ENCODE results near the gene TBCCD1.

The TBCCD1 gene, protein sequence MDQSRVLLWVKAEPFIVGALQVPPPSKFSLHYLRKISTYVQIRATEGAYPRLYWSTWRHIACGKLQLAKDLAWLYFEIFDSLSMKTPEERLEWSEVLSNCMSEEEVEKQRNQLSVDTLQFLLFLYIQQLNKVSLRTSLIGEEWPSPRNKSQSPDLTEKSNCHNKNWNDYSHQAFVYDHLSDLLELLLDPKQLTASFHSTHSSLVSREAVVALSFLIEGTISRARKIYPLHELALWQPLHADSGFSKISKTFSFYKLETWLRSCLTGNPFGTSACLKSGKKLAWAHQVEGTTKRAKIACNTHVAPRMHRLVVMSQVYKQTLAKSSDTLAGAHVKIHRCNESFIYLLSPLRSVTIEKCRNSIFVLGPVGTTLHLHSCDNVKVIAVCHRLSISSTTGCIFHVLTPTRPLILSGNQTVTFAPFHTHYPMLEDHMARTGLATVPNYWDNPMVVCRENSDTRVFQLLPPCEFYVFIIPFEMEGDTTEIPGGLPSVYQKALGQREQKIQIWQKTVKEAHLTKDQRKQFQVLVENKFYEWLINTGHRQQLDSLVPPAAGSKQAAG

DNA sequence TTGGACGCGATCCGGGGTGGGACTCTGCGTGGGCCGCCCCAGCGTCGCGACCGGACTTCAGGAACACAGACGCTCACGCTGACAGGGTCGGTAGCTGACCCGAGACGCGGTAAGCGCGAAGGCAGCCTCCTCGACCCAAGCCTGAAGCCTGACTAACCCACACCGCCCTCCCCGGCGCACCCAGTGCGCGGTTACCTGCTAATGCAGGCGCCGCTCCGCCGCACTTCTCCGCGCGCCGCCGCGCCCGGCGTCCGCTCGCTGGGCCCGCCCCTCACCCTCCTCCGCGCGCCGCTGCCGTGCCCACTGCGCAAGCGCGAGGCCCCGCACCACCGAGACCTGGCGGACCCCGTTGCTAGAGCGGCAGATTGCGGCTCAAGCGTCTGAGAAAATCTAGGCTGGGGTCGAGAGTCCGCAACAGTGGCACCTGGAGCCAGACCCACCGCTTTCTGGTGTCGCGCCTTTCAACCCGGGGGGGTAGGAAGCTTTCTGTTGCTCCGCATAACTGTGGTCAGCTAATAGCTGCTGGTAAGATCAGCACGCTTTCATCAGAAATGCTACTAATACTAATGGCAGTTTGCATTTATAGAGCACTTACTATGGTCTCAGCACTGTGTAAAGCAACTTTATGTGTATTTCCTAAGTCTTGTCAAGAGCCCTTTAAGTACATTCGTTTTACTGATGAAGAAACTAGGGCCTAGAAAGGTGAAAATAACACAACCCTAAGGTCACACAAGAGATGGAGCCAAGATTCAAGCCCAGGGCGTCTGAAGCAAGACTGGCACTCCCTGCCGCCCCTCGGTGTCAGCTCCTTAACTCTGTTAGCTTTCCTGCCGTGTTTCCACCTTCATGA is at the start of gene TBCCD1:
Gene TBCCD1, minus strand, starts transcription at position 268 of the 850 bp plus-strand sequence. CDS start 3,010 bp downstream, outside the sequence.
- DNase-seq, result peak; percentile 86

DNA sequence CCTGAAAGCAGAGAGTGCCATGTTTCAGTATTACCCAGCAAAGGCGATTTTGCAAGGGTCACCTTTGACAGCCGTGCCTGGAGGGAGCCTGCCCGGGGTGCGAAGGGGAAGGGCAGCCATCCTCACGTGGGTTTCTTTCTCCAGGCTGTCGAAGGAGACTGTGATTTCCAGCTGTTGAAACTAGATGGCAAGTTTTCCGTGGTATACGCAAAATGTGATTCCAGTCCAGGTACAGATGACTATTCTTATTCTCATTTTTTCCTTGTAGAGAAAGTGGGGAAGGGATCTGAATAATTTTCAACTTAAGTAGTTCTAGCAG is 49.1 kb upstream of the TBCCD1 start:
- DNase-seq, result no peak

DNA sequence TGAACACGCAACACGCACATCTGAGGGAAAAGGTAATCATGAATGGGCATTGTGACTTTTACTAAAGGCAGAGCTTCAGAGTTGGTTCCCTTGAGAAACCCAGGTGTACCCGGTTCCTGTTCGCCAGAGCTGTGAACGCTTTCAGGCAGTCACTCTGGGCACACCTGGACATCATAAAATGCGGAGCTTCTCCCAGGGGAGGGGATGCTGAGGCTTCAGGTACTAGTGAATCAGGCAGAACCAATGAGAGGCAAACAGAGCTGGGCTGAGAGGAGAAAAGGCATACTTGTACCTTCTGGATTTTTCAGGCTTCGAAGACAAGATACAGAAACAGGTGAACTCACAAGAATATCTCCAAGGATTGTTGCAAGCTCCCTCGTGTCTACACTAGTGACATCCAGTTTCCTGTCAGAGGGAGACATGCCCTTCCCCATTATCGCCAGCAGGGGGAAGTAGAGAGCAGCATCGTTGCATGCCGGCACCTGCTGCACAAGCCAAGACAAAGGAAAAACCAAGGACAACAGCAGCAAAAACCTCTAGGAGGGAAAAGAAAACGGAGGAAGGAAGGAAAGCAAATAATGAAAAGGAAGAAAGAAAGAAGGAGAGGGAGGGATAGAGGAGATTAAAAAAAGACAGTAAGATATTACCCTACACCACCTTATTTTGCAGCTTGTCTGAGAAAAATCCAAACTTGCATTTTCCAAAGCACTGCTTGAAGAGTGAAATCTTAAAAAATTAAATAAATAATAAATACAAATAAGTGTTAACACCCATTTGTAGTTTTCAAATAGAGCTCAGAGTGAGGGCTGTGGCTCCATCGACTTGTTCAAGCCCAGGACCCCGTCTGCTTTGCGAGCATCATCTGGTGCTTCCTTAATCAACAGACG is 47.7 kb upstream of the TBCCD1 start:
- peak; percentile 53 for DNase-seq

DNA sequence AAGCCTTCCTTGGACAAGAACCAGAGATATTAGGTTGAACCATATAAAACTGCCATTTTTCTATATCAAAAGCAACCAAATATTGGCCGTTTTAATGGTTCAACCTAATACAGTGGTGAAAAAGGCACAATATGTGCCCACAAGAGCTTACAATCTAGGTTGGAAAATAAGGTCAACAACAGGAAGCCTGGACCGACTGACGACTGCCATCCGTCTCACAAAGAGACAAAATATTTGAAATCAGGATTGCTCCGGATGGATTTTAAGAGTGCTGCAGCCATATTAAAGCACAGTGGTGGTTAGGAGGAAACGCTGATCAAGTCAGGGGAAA is 47.1 kb upstream of the TBCCD1 start:
- no peak for DNase-seq

GRCh38 chr3:186613637-186614265 is 46.6 kb upstream of the TBCCD1 start:
- no peak for DNase-seq

DNA sequence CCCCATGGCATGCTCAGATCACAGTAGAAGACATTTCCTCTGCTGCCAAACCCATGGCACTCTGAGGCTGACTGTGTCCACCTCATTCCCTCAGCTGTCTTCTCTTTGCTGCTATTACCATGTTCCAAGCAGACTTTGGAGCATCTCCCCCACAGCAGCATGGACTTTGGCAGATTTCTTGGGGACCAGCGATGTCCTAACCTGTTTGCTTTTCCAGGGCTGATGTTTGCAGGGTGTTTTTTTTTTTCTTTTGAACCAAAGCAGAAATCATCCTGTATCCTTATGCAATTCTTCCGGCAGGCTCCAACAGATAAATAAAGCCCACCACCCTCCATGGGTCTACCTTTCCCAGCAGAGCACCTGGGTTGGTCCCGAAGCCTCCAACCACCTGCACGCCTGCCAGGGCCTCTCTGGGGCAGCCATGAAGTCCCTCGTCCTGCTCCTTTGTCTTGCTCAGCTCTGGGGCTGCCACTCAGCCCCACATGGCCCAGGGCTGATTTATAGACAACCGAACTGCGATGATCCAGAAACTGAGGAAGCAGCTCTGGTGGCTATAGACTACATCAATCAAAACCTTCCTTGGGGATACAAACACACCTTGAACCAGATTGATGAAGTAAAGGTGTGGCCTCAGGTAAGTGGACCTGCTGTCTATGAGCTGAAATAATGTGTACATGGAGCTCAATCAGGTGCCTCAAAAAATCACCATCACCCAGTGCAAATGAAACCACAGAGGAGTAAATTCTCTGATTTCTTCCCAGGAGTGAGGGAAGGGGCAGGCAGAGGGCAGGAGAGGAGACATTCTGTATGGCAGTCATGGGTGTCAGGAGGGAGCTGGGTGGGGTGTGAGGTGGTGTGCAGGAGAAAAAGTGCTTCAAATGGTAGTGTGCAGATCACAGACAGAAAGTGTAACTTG is 45.8 kb upstream of the TBCCD1 start, which contains the start of gene AHSG:
Gene AHSG, plus strand, starts transcription at position 340 of the 916 bp plus-strand sequence. Its CDS starts 82 bp downstream, at position 422.
- DNase-seq, result no peak

DNA sequence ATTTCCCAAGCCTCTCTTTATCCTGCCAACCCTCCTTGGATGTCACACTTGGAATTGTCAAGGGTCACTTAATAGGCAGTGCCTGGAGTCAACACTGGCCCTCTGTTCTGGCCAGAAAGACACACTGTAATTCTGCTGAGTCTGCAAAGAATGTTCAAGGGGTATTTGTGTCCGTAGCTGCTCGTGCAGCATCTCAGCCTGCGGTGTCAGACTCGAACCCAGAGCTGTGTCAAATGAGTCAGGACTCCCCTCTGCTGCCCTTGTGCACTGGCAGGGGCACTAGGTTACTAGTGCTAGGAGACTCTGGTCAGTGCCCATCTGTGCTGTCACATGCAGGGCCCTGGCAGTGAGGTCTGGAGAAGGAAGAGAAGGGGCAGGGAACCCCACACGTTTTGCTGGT is 44.9 kb upstream of the TBCCD1 start:
- DNase-seq, result no peak

- DNase-seq, result no peak
These were observed 42.2 kb upstream of the TBCCD1 start for GRCh38 chr3:186609247-186609868.

DNA sequence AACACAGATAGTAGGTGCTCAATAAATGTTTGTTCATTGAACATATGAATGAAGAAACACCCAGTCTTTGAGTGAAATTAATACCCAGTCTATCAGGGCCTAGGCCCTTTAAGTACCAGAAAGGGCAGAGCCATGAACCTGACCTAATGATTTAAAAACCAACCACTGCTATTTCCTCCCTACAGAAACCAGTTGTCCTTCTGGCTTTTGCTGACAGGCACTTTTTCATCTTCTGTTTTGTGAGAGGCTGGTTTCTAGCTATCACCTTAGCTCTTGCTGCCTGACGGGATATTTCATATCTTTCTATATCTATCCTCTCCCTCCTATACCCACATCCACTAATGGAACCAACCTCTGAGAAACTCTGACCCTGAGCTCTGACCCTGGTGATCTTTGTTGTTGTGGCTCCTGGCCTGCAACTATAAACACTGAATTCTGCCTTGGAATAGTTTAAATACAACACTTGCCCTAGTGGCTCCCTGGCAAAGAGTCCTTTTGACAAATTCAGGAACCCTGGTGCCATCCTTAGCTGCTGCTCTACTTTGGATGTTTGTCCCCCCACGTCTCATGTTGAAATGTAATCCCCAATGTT is 41.6 kb upstream of the TBCCD1 start:
- DNase-seq, result no peak

DNA sequence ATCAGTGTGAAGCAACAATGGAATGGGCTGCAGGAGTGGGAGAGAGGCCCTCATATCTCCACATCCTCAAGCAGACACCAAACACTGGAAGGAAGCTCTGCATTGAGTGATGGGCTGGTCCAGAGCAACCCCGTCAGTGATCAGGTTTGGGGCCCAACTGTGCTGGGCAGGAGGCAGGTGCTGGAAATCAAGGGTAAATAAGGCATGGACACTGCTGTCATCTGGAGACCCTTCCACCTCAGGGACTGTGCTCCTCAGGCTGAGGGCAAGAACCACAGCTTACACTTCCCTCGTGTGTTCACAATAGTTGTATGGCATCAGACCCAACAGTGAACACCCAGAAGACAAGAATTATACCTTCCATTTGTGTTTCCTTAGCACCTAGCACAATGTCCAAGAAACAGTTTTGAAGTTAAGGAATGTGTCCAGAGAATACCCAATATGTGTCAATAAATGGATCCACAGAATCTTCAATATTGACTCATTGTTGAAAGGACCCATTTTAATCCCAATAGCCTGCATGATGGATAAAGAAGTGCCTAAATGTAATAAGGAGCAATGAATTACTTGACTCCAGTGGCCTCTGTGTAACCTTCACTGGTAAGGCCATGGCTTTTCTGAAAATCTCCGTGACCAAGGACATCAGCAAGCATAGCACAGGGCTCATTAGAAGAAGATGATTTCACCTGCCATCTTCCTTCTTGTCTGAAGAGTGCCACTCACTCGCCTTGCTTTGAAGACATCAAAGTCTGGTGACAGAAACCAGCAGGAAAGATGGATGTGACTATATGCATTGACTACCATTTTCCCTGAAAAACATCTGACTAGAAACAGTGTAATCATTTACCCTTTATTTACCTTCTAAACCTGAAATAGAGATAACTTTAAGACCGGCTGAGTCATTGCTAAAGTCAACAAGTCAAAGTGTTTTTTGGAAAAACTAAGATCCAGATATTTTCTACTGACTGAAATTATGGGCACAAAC is 38.7 kb upstream of the TBCCD1 start:
- no peak for DNase-seq

DNA sequence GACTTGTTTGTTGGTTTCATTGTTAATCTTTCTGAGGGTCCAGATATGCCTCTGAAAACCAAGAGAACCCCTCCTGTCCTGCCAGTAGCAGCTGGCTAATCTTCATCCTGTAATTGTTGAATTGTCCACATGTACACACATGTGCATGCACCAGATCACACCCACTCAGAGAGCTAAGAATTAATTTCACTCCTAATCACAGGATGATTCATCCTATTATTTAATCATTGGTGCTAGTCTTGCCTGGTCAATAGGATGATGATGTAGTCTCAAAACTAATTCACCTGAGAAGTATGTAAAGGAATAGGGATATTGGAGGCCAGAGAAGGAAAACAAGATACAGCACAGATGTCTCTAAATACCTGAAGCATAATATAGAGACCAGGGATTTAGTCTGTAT is 37.9 kb upstream of the TBCCD1 start:
- no peak for DNase-seq

GRCh38 chr3:186603159-186603558 is 36.0 kb upstream of the TBCCD1 start:
- DNase-seq, result no peak

DNA sequence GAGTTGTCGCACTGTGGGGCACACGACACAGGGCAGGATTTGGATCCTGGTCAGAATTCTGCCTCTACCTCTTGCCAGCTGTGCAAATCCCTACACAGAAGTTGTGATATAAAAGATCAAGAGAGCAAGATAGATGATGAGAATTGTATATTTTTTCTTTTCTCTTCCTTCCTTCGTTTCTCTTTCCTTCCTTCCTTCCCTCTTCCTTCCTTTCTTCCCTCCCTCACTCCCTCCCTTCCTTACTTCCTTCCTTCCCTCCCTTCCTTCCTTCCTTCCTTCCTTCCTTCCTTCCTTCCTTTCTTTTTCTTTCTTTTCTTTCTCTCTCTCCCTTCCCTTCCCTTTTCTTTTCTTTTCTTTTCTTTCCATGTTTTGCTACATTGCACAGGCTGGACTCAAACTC is 33.8 kb upstream of the TBCCD1 start:
- DNase-seq, result no peak

DNA sequence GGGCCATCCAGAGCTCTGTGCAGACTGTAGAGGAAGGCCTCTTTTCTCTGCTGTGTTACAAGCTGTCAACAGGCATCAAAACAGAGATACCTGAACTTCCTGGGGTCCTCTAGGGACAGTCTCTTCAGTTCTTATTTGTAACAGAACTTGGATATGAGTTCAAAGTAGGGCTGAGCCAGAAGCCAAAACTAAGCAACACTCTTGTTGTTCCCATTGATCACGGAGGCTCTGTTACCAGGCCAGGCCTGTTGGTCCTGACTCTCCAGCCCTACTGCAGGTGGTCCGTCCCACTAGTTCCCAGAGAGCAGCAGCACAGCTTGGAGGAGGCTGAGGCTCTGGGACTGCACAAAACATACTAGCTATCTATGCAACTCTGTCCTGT is 32.6 kb upstream of the TBCCD1 start:
- DNase-seq, result no peak

GRCh38 chr3:186599142-186599784 is 32.1 kb upstream of the TBCCD1 start:
- no peak for DNase-seq

DNA sequence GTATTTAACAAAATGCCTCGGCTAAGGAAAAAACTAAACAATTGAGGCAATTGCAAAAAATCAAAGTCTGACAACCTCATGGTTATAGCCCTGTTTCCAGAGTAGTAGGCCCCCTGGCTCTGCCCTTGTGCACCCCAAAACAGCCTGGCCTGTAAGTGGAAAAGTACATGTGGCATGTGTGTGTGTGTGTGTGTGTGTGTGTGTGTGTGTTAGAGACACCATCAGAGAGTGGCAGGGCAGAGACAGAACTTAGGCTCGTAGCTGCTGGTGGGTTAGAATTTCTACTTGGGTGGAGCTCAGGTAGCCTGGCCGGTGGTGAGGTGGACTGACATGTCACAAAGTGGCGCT is 31.6 kb upstream of the TBCCD1 start:
- DNase-seq, result no peak

DNA sequence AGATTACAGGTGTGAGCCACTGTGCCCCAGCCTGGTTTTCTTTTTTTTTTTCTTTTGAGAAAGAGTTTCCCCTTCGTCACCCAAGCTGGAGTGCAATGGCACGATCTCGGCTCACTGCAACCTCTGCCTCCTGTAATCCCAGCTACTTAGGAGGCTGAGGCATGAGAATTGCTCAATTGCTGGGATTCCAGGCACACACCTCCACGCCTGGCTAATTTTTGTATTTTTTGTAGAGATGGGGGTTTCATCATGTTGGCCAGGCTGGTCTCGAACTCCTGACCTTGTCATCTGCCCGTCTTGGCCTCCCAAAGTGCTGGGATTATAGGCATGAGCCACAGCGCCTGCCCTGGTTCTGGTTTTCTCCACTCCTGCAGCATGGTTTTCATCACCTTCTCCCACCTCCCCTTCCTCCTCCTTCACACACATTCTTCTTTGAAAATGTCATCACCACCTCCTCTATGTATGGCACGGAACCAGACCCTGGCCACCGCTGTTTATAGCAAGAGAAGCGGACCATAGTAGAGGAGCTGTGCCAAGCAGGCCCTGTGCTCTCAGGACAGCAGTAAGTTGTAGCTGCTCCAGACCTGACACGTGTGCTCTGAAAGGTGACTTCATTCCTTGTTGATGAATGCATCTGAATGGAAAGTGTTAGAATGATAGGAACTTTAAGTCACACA is 31.1 kb upstream of the TBCCD1 start:
- DNase-seq, result peak; percentile 72
